HepG2 (cell line): ENCODE measurements around the gene SLC5A10. TPM values are rescaled to one million over a fixed set of nuclear protein-coding genes. Genes with fewer than 3 reads are reported as not detected.
"Not testable (repeated sequence)": the region's sequence is repeated elsewhere in the genome, so short reads cannot be mapped to it uniquely, and the experiment has no call there.

Experiments
- ATAC-seq: fragments of 200-7000 bp; cut with Tn5 transposase; 3 replicates; pipeline ENCODE4 v1.9.1; 2020; ENCODE audit warnings: mild to moderate bottlenecking, moderate library complexity
- BruUV-seq: library from RNA; stranded (reverse); fragments of 400-500 nt; replicated peaks from 2 replicates; lab custom pipeline; 2021; lab: Mats Ljungman, UMichigan
- CTCF ChIA-PET: fragments of 300-600 bp; formaldehyde crosslinking; extraction: SDS; loops from one replicate; lab custom pipeline; 2021; ENCODE audit warnings: low total read pairs, inconsistent platforms, low intra/inter-chr PET ratio; lab: Yijun Ruan, JAX
- POLR2A ChIA-PET: fragments of 350-600 bp; sonication (Branson Sonifier 250); formaldehyde crosslinking; loops from one replicate; lab custom pipeline; 2020; ENCODE audit warnings: antibody characterized with exemption, inconsistent platforms; lab: Yijun Ruan, JAX
- DNase-seq: peaks from one replicate; pipeline ENCODE4 v3.0.0-alpha.2; 2015; ENCODE audit warnings: low spot score
- FAIRE-seq: peaks from 3 replicates; lab custom pipeline; 2011; peaks lifted over from hg19 to GRCh38; lab: Jason Lieb, UNC
- H2AFZ ChIP-seq: one replicate; pipeline ENCODE4 v1.6.1; 2011; ENCODE audit warnings: low read length, inconsistent platforms
- H3K27ac ChIP-seq: fragments of 300-600 bp; 3 replicates; pipeline ENCODE4 v1.8.0; 2011; ENCODE audit warnings: mixed run types, mild to moderate bottlenecking, mixed read lengths, low read length, inconsistent platforms; ENCODE audit not compliant: insufficient read depth; ENCODE audit errors: extremely low read length
- H3K27me3 ChIP-seq, 2 experiments: fragments of 200-600 bp in 1 of 2; 2 replicates in 1 of 2; 3 replicates in 1 of 2; pipeline versions ENCODE4 v1.6.0 to v1.8.0; 2011; ENCODE audit warnings: low read length in 2 of 2, mild to moderate bottlenecking in 2 of 2, moderate library complexity in 2 of 2, inconsistent platforms in 1 of 2; ENCODE audit not compliant: insufficient read depth in 2 of 2, control insufficient read depth in 1 of 2
- H3K36me3 ChIP-seq, 2 experiments: fragments of 200-600 bp in 1 of 2; replicated peaks in 1 of 2; 2 replicates in 1 of 2; 3 replicates in 1 of 2; pipeline versions ENCODE4 v1.5.1 to v1.8.0; 2011; ENCODE audit warnings: low read length in 2 of 2, inconsistent platforms in 1 of 2; ENCODE audit not compliant: insufficient read depth in 2 of 2, control insufficient read depth in 1 of 2
- H3K4me1 ChIP-seq: 2 replicates; pipeline ENCODE4 v1.5.1; 2012; ENCODE audit warnings: low read length, inconsistent platforms; ENCODE audit not compliant: insufficient read depth
- H3K4me2 ChIP-seq: 2 replicates; pipeline ENCODE4 v1.6.0; 2011; ENCODE audit warnings: low read depth, low read length, inconsistent platforms
- H3K4me3 ChIP-seq, 3 experiments: fragments of 200-600 bp in 1 of 3; sonication (generic), shearing (Covaris generic) in 1 of 3; replicated peaks in 1 of 3; 2 replicates each; pipeline ENCODE4 v1.5.1; 2011 to 2016; ENCODE audit warnings: low read length in 3 of 3, inconsistent platforms in 2 of 3, low read depth in 2 of 3, mild to moderate bottlenecking in 2 of 3, control low read depth in 1 of 3, mixed read lengths in 1 of 3; ENCODE audit not compliant: insufficient read depth in 1 of 3
- H3K79me2 ChIP-seq: one replicate; pipeline ENCODE4 v1.6.1; 2011; ENCODE audit warnings: low read length, inconsistent platforms; ENCODE audit not compliant: insufficient read depth
- H3K9ac ChIP-seq: 2 replicates; pipeline ENCODE4 v1.6.0; 2011; ENCODE audit warnings: mild to moderate bottlenecking, low read depth, low read length, inconsistent platforms; ENCODE audit not compliant: insufficient read depth
- H3K9me3 ChIP-seq: 2 replicates; pipeline ENCODE4 v1.5.1; 2012; ENCODE audit warnings: mild to moderate bottlenecking, low read length
- H4K20me1 ChIP-seq: 2 replicates; pipeline ENCODE4 v1.6.0; 2011; ENCODE audit warnings: inconsistent platforms, mild to moderate bottlenecking, low read length, moderate library complexity; ENCODE audit not compliant: insufficient read depth
- WGBS: methylation state at CpG from one replicate; pipeline ENCODE4 v1.1.6; 2017; ENCODE audit warnings: low lambda C conversion rate; 5-methylcytosine and 5-hydroxymethylcytosine counted together
- in situ Hi-C: cut with HindIII; loops from 2 replicates; pipeline ENCODE4 v1.10.0; 2017; ENCODE audit warnings: low pct_unique_long_range_greater_than_20kb; ENCODE audit not compliant: extremely low pct_ligation_motif_present
- intact Hi-C: fragments of 100-400 bp; cut with micrococcal nuclease; formaldehyde crosslinking; loops from one replicate; pipeline ENCODE4 v1.10.0; 2022; ENCODE audit not compliant: unreplicated experiment
- polyA plus RNA-seq, 8 experiments: library from polyadenylated mRNA; depleted of rRNA in 3 of 8; stranded (reverse) in 7 of 8; unstranded in 1 of 8; fragments of >200 nt; fragmentation: Illumina TruSeq in 4 of 8; extraction: Trizol in 4 of 8; gene quantifications; 2 replicates each; pipeline versions ENCODE4 v1.2.1 to v1.2.3, GENCODE V29; 2011 to 2016; ENCODE audit warnings: low read depth in 4 of 8, missing spikeins in 1 of 8, mixed read lengths in 1 of 8; ENCODE audit not compliant: insufficient read depth in 1 of 8
- small RNA-seq, 3 experiments: library from RNA; depleted of rRNA; stranded (forward); fragments of <200 nt; gene quantifications; one replicate each; pipeline ENCODE3, GENCODE V24; 2012; ENCODE audit warnings: low read depth in 2 of 3, low replicate concordance in 1 of 3; ENCODE audit not compliant: insufficient read length in 3 of 3, insufficient read depth in 2 of 3
- total RNA-seq, 5 experiments: library from RNA; depleted of rRNA; stranded (reverse); fragments of >200 nt; fragmentation: Illumina TruSeq; extraction: Trizol; gene quantifications; 2 replicates each; pipeline ENCODE4 v1.2.3, GENCODE V29; 2016; ENCODE audit warnings: low read depth in 1 of 5

The SLC5A10 gene
- total and polyA plus RNA-seq, 2 of the 13 experiments (the other 11 are each of a cell fraction or from before 2014, with no cell fraction given), result 0.05 TPM; not detected in 1

GRCh38 chr17:19064378-19064777 is 112.4 kb downstream of the SLC5A10 start:
- H3K79me2 ChIP-seq, FAIRE-seq, H3K27ac ChIP-seq, H2AFZ ChIP-seq, H3K9me3 ChIP-seq, H3K4me2 ChIP-seq, ATAC-seq, H3K36me3 ChIP-seq, POLR2A ChIA-PET, H4K20me1 ChIP-seq, BruUV-seq, H3K27me3 ChIP-seq, H3K4me3 ChIP-seq, DNase-seq, in situ Hi-C loops, H3K4me1 ChIP-seq, H3K9ac ChIP-seq, CTCF ChIA-PET, intact Hi-C loops: not testable (repeated sequence)
- no CpG with 5 or more reads among the region's 17 CpGs for WGBS

- H3K9me3 ChIP-seq, H3K4me1 ChIP-seq, POLR2A ChIA-PET, H3K27ac ChIP-seq, CTCF ChIA-PET, FAIRE-seq, H2AFZ ChIP-seq, DNase-seq, H3K36me3 ChIP-seq, H3K27me3 ChIP-seq, H3K9ac ChIP-seq, H3K79me2 ChIP-seq, H4K20me1 ChIP-seq, H3K4me2 ChIP-seq, in situ Hi-C loops, H3K4me3 ChIP-seq, intact Hi-C loops: not testable (repeated sequence)
- peak; percentile 93 for ATAC-seq
- WGBS, result no CpG with 5 or more reads among the region's 34 CpGs
- TSS peak; percentile 98 for BruUV-seq
Measured at GRCh38 chr17:19070318-19071168, 118.6 kb downstream of the SLC5A10 start.

Small RNA genes lying within 50 kb of the gene (small RNA-seq; reads per million reads assigned to genes)
- 0 reads per million in 3 experiments for gene AC090286.3
- gene RF00324, result 0 reads per million in 3 experiments

Other genes with a start within 250 kb of the SLC5A10 start
- 0.04 TPM in 1 of 2 replicates, not detected in the other for gene FBXW10, start 208.1 kb upstream of the SLC5A10 start, total RNA-seq (2016; rRNA removed; fragmentation: Illumina TruSeq; extraction: Trizol)
- 0.17 and 0.30 TPM in 2 replicates for gene FBXW10, start 208.1 kb upstream of the SLC5A10 start, polyA plus RNA-seq (2011; rRNA removed)
- gene TVP23B, start 171.0 kb upstream of the SLC5A10 start, total RNA-seq (2016; rRNA removed; fragmentation: Illumina TruSeq; extraction: Trizol), result 50.6 and 66.5 TPM in 2 replicates
- 31.8 and 45.1 TPM in 2 replicates for gene TVP23B, start 171.0 kb upstream of the SLC5A10 start, polyA plus RNA-seq (2011; rRNA removed)
- gene PRPSAP2, start 94.0 kb upstream of the SLC5A10 start, total RNA-seq (2016; rRNA removed; fragmentation: Illumina TruSeq; extraction: Trizol), result 58.9 and 68.2 TPM in 2 replicates
- gene PRPSAP2, start 94.0 kb upstream of the SLC5A10 start, polyA plus RNA-seq (2011; rRNA removed), result 28.7 and 34.0 TPM in 2 replicates
- 14.0 and 18.6 TPM in 2 replicates for gene FAM83G, start 52.6 kb downstream of the SLC5A10 start, total RNA-seq (2016; rRNA removed; fragmentation: Illumina TruSeq; extraction: Trizol)
- 13.7 and 21.2 TPM in 2 replicates for gene FAM83G, start 52.6 kb downstream of the SLC5A10 start, polyA plus RNA-seq (2011; rRNA removed)
- gene GRAP, start 94.8 kb downstream of the SLC5A10 start, total RNA-seq (2016; rRNA removed; fragmentation: Illumina TruSeq; extraction: Trizol), result 0.77 and 0.90 TPM in 2 replicates
- 1.6 and 1.7 TPM in 2 replicates for gene GRAP, start 94.8 kb downstream of the SLC5A10 start, polyA plus RNA-seq (2011; rRNA removed)
- not detected in 2 replicates for gene GRAPL, start 175.4 kb downstream of the SLC5A10 start, total RNA-seq (2016; rRNA removed; fragmentation: Illumina TruSeq; extraction: Trizol)
- 0.62 and 0.65 TPM in 2 replicates for gene GRAPL, start 175.4 kb downstream of the SLC5A10 start, polyA plus RNA-seq (2011; rRNA removed)